ENCODE measurements around the gene AVP.

Gene AVP

DNA sequence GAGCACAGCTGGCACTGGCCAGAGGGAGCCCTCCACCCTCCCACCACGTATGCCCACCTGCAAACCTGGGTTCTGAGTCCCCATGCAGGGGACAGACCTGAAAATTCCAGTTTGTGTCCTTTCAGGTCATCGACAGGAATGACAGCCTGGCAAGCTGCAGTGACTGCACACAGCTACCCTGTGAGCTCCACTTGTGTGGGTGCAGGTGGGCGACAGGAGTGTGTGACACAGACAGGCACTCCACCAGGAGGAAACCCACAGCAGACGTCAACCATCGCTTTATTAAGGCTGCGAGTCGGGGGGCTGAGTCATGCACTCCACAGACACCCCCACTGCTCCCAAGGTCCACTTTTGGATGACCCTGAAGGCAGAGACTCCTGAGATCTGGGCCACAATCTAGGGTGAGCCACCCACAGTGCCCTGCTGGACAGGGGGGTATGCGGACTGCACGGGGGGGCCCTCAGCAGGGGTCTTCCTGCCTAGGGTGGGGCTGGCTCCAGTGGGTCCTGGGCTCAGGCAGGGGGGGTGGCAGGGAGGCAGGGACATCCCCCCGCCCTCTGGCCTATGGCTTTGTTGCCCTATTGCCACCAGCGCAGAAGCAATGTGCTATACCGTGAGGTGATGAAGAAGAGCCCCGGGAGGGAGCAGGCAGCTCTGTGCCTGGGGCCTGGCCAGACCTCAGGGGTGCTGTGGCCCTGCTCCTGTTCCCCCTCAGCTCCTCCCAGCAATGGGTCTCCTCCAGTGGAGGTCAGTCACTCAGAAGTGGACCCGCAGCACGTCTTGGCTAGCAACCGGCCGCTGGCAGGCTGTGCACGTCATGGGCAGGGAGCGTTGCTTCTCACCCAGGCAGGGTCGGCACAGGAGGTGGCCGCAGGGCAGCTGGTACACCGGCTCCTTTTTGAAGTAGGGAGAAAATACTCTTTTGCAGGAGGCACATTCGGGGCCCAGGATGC, 25.1 kb upstream of the AVP start:
- no peak for DNase-seq

DNA sequence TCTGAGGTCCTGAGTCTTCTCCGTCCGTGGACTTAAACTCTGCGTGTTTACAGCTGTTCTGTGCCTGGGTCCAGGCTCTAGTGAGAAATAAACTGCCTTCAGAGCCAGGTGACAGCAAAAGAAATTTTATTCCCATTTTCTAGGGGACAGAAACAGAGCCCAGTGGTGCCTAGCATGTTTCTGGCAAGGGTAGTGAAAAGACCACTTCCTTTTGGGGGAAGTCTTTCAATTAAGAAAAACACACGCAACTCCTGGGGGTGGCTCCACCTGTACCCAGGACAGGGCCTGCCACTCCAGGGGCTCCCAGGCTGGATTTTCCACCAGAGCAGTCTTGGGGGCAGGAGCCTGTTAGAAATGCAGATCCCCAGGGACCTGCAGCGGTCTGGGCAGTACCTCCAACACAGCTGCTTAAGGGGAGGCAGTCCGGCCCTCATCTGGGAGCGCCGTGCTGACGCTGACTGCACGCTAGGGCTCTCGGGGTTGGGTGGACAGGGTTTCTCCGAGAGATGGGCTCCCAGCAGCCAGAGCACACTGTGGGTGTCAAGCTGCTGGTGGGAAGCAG, 23.0 kb upstream of the AVP start:
- DNase-seq, result no peak

DNA sequence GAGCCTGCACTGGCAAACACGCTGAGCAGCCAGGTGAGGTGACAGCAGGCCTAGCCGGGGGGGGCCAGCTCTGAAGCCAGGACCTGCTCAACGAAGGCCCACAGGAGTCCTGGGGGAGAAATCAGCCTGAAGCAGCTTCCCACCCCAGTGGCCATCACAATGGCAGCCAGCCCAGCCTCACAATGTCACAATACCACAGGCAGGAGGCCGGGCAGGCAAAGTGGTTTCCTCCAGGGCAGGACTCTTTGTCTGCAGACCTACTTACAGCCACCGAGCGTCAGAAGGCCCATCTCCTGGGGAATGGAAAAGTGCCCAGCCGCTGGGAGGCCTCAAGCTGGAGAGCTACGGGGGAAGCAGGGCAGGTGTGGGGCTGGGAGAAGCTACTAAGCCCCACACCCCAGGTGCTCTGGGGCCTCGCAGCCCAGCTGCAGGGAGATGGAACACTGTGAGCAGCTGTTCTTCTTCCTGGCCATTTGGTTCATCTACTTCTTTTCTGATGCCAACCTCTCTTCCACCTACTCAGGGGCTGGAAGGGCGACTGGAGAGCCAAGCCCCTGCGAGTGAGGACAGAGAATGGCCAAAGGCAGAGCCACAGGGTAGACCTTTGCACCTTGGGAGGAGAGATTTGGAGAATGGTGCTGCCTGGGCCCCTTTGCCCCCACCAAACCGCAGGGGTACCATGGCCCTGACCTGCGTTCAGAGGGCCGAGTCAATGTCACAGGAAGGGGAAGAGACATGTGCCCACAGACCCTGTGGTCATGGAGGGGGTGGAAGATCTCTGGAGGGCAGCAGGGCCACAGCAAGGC, 22.3 kb upstream of the AVP start:
- DNase-seq, result no peak

DNA sequence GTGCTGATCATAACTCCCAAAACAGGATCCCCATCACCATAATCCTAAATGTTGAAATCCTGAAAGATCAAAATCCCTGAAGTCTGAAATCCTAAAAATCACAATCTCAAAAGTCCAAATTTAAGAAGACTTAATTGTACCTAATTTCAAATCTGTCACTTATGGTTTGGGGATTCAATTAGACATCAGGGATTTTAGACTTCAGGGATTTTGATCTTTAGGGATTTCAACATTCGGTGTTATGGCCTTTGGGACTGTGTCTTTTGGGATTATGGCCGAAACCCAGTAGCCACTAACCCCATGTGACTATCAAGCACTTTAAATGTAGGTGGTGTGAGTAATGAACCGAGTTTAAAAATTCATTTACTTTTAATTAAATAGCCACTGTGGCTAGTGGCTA, 21.7 kb upstream of the AVP start:
- no peak for DNase-seq

DNA sequence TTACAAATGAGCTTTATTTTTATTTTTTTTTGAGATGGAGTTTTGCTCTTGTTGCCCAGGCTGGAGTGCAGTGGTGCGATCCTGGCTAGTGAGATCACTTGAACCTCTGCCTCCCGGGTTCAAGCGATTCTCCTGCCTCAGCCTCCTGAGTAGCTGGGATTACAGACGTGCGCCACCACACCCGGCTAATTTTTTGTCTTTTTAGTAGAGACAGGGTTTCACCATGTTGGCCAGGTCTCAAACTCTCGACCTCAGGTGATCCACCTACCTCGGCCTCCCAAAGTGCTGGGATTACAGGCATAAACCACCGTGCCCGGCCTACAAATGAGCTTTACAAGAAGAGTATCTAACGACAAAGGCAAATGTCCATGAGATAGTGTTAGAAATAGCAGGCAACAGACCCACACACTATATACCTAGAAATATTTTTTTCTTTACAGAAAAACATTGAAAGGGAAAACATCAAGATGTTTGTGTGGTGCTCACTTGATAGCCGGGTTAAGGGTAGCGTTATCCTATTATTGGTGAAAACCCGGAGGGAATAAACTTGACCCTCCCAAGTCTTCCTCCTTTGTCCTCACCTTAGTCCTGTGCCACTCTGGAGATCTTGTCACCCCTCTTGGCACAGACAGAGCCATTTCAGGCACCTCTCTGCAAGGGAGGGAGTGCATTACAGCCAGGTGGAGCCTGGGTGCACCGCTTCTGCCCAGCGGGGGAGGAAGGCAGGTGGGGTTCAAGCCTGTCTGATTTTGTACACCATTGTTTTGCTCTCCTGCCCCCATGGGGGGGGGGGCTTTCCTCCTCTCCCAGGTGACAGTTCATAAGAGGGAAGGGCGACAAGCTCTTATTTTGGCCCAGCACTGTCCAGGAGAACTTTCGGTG, 21.0 kb upstream of the AVP start:
- no peak for DNase-seq

DNA sequence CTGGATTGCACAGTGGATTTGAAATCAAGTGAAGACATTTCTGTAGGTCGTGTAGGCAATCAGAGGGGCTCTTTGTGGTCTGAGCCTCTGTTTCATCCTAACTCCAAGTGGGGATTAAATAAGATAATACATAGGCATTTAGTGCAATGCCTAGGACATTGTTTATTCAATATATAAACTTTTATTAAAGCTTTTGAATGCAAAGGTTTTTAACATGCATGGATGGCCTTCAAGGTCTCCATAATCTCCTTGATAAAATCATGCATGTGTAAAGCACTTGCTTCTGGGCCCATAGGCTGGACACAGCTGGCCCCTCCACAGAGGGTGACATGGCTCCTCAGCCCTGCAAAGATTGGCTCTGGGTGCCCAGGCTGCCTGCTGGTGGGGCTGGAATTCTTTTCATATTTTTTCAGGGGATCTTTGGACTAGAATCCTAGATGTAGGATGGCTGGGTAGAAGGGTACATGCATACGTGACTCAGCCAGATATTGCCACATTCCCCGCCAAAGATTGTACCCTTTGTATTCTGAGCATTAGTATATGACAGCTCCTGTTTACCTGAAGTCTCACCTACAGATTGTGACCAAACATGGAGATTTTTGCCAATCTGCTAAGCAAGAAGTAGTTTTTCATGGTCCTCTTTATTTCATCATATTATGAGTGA, 19.0 kb upstream of the AVP start:
- no peak for DNase-seq

DNA sequence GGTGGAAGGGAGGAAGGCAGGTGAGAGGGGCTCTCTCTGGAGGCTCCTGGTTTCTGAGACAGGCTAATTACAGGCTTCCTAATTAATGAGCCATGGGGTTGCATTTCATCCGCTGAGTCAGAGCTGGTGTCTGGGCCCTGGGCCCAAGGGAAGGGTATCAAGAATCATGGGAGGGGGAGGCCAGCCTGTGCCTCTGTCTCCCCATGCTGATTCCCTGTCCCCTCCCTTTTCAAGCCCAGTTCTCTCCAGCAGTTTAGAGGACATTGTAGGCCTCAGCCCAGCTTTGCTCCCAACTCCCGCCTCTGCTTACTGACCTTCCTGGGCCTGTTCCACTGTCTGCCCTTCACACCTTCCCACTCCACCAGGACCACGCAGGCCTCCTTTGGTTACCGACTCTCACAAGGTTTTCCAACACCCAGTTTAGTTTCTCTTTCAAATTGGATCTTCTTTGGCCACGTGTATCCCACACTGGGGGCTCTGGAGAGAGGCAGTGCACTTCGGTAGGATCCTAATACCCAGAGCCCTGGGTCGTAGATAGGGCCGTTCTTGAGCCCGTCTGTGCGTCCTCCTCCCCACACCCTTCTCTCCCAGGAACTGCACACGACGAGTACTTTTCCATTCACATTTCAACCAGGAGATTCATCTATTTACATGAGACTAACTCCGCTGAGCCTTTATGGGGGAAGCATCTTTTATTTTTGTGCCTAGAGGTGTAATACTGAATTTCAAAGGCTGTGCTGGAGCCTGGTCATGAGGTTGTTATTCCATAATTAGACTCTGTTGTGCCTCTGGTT, 18.2 kb upstream of the AVP start:
- DNase-seq, result no peak

DNA sequence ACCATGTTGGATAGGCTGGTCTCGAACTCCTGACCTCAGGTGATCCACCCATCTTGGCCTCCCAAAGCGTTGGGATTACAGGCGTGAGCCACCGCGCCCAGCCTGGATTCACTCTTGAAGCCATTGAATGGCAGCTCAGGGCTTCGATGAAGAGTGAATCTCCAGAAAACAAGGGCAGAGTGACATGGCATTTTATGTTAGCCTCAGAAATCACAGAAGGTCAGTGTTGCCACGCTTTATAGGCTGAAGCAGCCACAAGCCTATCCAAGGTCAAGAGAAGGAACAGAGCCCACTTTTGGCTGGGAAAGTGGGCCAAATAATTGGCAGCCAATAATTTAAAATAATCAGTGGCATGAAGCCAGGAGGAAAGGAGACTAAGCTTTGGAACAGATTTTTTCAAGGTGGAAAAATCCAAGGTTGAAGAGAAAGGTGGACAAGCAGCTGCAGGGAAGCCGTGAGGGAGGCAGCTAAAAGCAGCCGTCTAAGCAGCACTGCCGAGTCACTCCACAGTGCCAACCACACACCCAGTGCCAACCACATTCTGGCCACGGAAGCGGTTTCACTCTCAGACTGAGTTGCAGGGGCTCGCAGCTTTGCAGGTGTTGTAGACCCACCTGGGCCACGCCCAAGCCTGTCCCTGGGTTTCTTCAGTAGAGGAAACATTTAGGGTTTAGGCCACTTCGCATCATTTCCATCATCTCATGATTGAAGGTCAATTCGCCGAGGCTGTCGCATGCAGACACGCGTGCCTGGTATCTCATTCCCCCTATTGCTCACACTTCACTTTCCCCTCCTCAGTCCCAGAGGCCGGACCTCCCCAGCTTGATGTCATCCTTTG, 17.4 kb upstream of the AVP start:
- peak; percentile 30 for DNase-seq

DNA sequence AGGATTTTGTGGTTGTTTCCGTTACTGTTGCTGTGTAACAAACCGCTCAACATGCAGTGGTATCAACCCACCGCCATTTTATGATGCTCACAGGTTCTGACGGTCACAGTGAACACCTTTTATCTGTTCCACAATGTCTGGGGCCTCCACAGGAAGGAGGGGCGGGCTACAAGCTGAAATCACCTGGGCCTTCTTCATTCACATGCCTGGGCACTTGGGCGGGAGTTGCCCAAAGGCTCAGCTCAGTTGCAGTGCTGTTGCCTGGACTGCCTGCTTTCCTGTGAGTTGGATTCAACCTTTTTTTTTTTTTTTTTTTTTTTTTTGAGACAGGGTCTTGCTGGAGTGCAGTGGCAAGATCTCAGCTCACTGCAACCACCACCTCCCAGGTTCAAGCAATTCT, 16.7 kb upstream of the AVP start:
- no peak for DNase-seq

DNA sequence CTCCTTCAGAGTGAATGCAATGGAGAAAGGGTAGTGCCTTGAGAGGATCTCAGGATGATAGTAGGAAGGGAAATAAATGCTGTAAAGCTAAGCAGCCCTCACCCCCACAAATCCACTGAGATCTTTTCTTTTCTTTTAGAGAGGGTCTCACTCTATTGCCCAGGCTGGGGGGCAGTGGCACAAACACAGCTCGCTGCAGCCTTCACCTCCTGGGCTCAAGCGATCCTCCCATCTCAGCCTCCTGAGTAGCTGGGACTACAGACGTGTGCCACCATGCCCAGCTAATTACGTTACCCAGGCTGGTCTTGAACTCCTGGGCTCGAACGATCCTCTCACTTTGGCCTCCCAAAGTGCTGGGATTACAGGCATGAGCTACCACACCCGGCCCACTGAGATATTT, 16.0 kb upstream of the AVP start:
- DNase-seq, result no peak

DNA sequence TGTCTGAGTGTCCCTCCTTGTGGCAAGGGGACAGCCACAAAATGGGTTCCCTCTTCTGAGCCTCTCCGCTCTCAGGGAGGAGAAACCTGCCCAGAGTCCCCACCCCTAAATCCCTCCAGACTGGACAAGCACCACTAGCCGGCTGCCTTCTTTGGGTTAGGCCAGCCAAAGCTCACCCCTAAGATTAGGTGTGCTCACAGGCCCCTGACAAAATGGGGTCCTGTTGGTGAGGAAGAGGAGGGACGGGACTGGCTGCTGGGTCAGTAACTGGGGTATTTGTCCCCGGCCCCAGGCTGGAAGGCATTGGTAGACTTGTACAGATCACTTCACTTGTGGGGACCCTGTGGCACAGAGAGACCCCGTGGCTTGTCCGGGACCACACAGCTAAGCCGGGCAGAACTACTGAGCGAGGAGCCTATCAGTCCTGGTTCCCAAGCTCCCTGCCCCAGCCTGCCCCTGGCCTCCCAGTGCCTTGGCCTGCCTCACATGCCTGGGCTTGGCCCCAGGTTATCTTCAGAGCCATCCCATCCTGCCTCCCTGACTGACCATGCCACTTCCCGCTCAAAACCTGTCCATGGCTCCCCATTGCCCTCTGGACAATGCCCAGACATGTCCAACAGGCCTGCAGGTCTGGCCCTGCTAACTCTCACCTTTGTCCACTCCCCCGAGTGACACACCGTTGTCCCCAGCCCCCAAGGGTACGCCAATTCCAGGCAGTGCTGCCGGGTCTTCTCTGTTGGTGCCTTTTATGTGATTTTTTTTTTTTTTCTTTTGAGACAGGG, 10.5 kb upstream of the AVP start:
- DNase-seq, result no peak

DNA sequence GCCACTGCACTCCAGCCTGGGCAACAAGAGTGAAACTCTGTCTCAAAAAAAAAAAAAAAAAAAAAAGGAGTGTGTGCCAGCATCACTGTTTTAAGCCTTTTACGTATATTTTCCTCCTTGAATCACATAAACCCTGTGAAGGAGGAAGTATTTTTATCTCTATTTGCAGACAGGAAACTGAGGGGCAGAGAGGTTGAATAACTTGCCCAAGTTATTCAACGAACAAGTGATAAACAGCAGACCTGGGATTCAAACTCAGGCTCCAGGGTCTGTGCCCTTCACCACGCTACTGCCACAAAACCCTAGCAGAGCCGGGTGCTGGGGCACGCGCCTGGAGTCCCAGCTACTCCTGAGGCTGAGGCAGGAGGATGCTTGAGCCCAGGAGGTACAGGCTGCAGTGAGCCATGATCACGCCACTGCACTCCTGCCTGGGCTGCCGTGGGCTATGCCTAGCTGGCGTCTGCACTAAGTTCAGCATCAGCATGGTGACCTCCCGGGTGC, 9.4 kb upstream of the AVP start:
- peak; percentile 26 for DNase-seq

DNA sequence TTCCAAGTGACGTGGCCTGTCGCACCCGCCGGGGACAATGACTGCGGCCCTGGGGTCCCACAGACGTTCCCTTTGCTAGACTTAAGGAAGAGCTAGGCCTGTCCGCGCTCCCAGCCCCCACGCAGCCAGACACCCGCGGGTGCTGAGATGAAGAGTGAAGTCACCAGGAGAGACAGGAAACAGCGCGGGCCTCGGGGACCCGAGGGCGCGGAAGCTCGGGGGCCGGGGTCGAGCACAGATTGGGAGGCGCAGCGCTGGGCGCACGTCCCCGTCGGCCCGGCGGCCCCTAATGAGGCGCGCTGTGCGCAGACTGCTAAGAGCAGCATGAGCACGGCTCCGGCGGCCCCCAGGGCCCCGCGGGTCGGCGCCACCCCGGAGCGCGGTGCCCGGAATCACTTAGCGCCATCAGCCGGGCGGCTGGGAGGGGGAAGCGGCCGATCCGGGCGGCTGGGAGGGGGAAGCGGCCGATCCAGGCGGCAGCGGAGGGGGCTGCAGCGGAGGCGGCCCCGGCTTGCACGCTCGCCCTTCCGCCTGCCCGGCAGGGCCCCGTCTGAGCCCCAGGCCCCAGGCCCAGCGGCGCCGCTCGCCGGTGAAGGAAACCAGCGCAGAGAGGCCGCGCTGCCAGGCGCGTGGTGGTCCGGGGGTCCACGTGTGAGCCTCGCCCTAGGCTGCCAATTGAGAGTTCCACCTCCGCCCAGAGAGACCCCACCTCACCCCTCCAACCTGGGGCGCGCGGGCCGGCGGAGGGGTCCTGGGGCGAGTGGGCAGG, 8.3 kb upstream of the AVP start:
- DNase-seq, result peak; percentile 29

DNA sequence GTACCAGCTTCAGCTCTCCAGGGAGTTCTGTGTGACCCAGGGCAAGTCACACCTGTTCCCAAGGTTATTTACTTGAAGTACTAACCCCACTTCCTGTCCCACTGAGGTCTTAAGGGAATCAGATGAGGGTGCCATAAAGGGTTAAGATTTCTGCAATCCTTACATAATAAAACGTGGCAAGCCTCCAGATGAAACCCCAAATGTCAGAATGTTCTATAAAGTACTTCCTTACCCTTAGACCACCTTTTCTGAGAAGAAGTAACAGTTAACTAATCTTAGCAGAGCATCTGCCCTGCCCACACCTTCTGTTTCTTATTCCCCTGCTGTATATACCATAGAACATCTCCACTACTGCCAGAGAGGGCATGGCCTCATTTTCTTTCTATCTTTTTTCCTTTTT, 6.0 kb upstream of the AVP start:
- no peak for DNase-seq

DNA sequence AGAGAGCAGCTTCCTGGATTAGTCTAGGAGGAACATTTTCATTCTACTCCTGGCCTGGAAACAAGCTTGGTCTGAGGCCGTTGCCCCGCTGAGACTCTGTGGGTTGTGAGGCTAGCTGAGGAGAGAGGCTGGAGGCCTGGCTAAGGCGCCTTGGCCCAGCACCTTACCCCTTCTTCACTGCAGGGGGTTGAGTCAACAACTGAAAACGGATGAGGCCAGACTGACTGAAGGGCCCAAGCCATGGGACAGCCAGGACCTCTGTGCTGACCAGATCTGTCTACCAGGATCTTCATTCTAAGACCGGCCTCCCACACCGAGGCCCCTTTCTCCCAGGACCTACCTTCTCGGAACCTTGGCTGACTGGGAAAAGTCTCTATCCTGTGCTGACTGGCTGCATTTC, 3.5 kb upstream of the AVP start:
- DNase-seq, result no peak

DNA sequence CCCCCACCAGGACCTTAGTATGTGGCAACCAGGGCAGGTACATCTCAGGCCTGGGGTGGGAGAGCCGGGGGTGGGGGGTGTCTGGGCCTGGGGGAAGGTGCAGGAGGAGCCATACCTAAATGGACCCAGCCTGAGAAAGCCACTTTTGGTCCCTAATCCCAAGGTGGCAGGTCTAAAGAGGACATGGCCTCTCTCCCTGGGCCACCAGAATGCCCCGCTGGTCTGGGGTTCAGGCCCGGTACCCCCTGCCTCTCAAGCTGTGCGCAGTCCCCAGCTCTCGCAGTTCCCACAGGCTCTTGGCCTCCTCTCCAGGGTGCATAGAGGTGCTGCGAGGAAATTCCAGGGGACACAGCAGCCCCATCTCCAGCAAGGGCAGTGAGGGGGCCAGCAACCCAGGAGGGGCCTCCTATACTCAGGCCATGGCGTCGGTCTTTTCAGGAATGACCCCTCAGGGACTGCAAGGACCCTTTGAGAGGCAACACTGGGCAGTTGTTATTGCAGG, 1.1 kb upstream of the AVP start:
- no peak for DNase-seq

DNA sequence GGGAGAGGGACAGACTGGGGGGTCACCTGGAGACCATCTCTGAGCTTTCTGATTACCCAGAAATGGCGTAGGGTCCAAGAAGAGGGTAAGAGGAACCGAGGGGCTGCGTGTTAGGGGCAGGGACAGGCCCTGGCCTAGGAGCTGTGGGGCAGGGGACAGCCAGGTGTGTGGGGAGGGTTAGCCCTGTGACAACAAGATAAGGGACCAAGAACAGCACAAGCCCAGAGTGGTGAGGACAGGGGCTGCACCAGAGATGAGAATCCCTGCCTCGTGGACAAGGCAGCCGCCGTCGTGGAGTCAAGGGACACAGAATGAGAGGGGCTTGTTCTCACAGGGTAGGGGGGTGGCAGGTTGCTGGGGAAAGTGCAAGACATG, 449 bp upstream of the AVP start:
- no peak for DNase-seq
